DOHH2 (cell line): ENCODE data around the gene IGFL4.

Experiments used
- EZH2phosphoT487 ChIP-seq: fragments of 200-600 bp; sonication (generic); IDR thresholded peaks from 2 replicates; pipeline ENCODE4 v1.6.1; 2017; ENCODE audit warnings: borderline replicate concordance, mild to moderate bottlenecking, antibody characterized with exemption, low read length, moderate library complexity, mixed read lengths
- TF ChIP-seq, protein P1 (sequence below): fragments of 200-600 bp; sonication (generic); IDR thresholded peaks from one replicate; pipeline ENCODE4 v1.5.1; 2014; ENCODE audit warnings: antibody characterized with exemption, mild to moderate bottlenecking, low read depth, low read length; ENCODE audit not compliant: poor library complexity, severe bottlenecking

DNA sequence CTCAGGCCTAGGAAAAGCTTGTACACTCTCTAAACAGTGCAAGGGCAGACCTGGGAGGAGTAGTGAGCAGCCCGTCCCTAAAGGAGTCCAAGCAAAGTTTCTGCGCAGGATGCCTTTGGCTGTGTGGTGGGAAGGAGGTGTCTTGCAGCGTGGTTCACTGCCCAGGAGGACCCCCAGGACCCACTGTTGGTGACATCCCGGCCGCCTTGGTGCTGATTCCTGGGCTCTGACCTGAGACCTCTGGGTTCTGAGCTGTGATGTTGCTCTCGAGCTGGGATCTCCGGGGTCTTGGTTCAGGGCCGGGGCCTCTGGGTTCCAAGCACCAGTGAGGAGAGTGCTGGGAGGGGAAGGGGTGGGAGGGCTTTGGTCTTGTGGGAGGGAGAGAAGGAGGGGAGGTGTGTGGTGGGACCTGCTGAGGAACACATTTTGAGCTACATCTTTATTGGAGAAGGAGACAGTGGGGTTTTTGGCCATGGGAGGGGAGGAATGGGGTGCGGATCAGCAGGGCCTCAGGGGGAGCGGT lies 22.0 kb downstream of the IGFL4 start:
- TF ChIP-seq, protein P1, sequence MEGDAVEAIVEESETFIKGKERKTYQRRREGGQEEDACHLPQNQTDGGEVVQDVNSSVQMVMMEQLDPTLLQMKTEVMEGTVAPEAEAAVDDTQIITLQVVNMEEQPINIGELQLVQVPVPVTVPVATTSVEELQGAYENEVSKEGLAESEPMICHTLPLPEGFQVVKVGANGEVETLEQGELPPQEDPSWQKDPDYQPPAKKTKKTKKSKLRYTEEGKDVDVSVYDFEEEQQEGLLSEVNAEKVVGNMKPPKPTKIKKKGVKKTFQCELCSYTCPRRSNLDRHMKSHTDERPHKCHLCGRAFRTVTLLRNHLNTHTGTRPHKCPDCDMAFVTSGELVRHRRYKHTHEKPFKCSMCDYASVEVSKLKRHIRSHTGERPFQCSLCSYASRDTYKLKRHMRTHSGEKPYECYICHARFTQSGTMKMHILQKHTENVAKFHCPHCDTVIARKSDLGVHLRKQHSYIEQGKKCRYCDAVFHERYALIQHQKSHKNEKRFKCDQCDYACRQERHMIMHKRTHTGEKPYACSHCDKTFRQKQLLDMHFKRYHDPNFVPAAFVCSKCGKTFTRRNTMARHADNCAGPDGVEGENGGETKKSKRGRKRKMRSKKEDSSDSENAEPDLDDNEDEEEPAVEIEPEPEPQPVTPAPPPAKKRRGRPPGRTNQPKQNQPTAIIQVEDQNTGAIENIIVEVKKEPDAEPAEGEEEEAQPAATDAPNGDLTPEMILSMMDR, result no peak
- no peak for TF ChIP-seq EZH2phosphoT487
